Transverse colon (tissue), 4 donors: ENCODE measurements around the gene KCNJ14. TPM values are rescaled to one million over a fixed set of nuclear protein-coding genes. Genes with fewer than 3 reads are reported as not detected.

Source experiments
- DNase-seq: peaks from one replicate; pipeline ENCODE4 v3.0.0-alpha.2; 2019
- H3K27ac ChIP-seq, 4 donors: fragments of 200-600 bp; sonication (generic); 2 replicates each; pipeline ENCODE4 v1.5.1; 2016 to 2018; ENCODE audit warnings: inconsistent platforms in 4 of 4
- H3K27me3 ChIP-seq: fragments of 200-600 bp; sonication (generic); 2 replicates; pipeline ENCODE4 v1.5.1; 2017; ENCODE audit warnings: inconsistent platforms
- H3K36me3 ChIP-seq, 4 donors: fragments of 200-600 bp; sonication (generic); 2 replicates each; pipeline ENCODE4 v1.5.1; 2017 to 2019; ENCODE audit warnings: inconsistent platforms in 4 of 4
- H3K4me1 ChIP-seq, 4 donors: fragments of 200-600 bp; sonication (generic); 2 replicates each; pipeline ENCODE4 v1.5.1; 2017 to 2020; ENCODE audit warnings: inconsistent platforms in 4 of 4
- H3K4me3 ChIP-seq, 4 donors: fragments of 200-600 bp; sonication (generic); 1 replicate in 1 of 4; 2 replicates in 3 of 4; pipeline versions ENCODE4 v1.5.1 to v1.6.1; 2017 to 2019; ENCODE audit warnings: inconsistent platforms in 4 of 4
- H3K9me3 ChIP-seq, 2 donors: fragments of 200-600 bp; sonication (generic); 2 replicates each; pipeline ENCODE4 v1.5.1; 2017 to 2019; ENCODE audit warnings: inconsistent platforms in 2 of 2
- EP300 ChIP-seq: sonication (generic); formaldehyde crosslinking; IDR thresholded peaks from one replicate; pipeline ENCODE4 v1.6.1; 2017; ENCODE audit warnings: antibody characterized with exemption, low read depth
- POLR2A ChIP-seq: fragments of 450-650 bp; IDR thresholded peaks from one replicate; pipeline ENCODE4 v1.6.1; 2016; ENCODE audit warnings: antibody characterized with exemption, mild to moderate bottlenecking, moderate library complexity
- POLR2AphosphoS5 ChIP-seq, 3 donors: sonication (generic); formaldehyde crosslinking; IDR thresholded peaks; one replicate each; pipeline ENCODE4 v1.6.1; 2016; ENCODE audit warnings: antibody characterized with exemption in 3 of 3
- WGBS, 2 donors: methylation state at CpG; one replicate each; pipeline ENCODE4 v1.1.5; 2018; ENCODE audit warnings: low coverage in 1 of 2; 5-methylcytosine and 5-hydroxymethylcytosine counted together
- in situ Hi-C, 4 donors: fragments of 200-750 bp; cut with MboI; loops; one replicate each; pipeline versions ENCODE4 v1.15.0 to v1.15.1; 2017; ENCODE audit warnings: low sequenced_read_pairs in 3 of 4, low pct_ligation_motif_present in 1 of 4, low pct_unique_long_range_greater_than_20kb in 1 of 4
- intact Hi-C: fragments of 100-400 bp; cut with DNase I; formaldehyde crosslinking; loops from one replicate; pipeline ENCODE4 v1.15.1; 2023; ENCODE audit warnings: low total_unique reads
- total RNA-seq, 4 donors: library from RNA; depleted of rRNA; stranded (reverse); fragments of >200 nt; gene quantifications; one replicate each; pipeline ENCODE4 v1.1.0, GENCODE V29; 2016
- TF ChIP-seq, protein P1 (sequence below), 5 experiments: fragments of 200-600 bp in 3 of 5; fragments of 450-650 bp in 2 of 5; sonication (generic) in 3 of 5; IDR thresholded peaks; 1 replicate in 2 of 5; 2 replicates in 3 of 5; pipeline ENCODE4 v1.5.1; 2016 to 2017; ENCODE audit warnings: antibody characterized with exemption in 5 of 5, inconsistent platforms in 3 of 5, mild to moderate bottlenecking in 2 of 5, moderate library complexity in 1 of 5

KCNJ14 gene
- total RNA-seq, 4 donors from 2014 or later, result 0.41 to 0.64 TPM; not detected in 2

DNA sequence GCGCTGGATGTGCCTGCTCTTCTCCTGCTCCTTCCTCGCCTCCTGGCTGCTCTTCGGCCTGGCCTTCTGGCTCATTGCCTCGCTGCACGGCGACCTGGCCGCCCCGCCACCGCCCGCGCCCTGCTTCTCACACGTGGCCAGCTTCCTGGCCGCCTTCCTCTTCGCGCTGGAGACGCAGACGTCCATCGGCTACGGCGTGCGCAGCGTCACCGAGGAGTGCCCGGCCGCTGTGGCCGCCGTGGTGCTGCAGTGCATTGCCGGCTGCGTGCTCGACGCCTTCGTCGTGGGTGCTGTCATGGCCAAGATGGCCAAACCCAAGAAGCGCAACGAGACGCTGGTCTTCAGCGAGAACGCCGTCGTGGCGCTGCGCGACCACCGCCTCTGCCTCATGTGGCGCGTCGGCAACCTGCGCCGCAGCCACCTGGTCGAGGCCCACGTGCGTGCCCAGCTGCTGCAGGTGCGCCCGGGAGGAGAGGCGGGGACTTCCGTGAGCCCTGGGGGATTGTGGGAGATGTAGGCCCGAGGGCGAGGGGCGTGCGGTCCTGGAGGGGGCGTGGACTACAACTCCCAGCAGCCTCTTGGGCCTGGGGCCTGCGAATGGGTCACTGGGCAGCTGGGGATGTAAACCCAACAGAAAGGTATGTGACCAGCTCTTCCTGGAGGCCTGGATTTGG is 6.7 kb downstream of the KCNJ14 start:
- Histone ChIP-seq H3K27ac (no peak overlapping the region), H3K27me3 (no peaks in the 10 kb centered on the region), H3K36me3 (no peaks in the 10 kb centered on the region), H3K9me3 (no peaks in the 10 kb centered on the region), H3K4me3 (no peak overlapping the region), H3K4me1 (no peaks in the 10 kb centered on the region)
- intact Hi-C loops, result no loop called here
- no peak for TF ChIP-seq EP300
- TF ChIP-seq POLR2AphosphoS5 (IDR thresholded peaks at IDR 0.05), result no peak
- no peak for TF ChIP-seq POLR2A
- TF ChIP-seq, protein P1, sequence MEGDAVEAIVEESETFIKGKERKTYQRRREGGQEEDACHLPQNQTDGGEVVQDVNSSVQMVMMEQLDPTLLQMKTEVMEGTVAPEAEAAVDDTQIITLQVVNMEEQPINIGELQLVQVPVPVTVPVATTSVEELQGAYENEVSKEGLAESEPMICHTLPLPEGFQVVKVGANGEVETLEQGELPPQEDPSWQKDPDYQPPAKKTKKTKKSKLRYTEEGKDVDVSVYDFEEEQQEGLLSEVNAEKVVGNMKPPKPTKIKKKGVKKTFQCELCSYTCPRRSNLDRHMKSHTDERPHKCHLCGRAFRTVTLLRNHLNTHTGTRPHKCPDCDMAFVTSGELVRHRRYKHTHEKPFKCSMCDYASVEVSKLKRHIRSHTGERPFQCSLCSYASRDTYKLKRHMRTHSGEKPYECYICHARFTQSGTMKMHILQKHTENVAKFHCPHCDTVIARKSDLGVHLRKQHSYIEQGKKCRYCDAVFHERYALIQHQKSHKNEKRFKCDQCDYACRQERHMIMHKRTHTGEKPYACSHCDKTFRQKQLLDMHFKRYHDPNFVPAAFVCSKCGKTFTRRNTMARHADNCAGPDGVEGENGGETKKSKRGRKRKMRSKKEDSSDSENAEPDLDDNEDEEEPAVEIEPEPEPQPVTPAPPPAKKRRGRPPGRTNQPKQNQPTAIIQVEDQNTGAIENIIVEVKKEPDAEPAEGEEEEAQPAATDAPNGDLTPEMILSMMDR (IDR thresholded peaks at IDR 0.05), result no peak
- in situ Hi-C loops, result no loop called here
- WGBS, 2 donors, result 89% methylated on average over 61 of the region's 62 CpGs; no CpG with 5 or more reads in 1 of the 2 donors
- DNase-seq, result no peak

DNA sequence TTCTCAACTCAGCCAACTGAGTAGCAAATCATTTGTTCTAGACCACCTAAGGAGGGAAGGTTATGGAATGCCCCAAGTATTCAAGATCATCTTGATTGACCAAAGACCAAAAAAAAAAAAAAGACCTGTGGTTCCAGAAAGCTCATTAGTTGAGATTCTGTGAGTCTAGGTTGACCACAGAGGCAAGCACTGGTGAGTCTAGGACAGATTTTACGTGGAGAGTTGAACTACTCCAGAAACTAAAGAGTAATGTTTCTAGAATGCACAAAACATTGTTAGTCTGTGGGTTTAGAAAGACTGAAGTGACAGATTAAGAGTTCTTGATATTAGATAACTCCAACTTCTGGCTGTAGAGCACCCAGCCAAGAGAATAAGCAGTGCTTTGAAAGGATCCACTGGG is 9.8 kb downstream of the KCNJ14 start:
- 84 to 89% methylated on average over 1 of the region's 1 CpG for WGBS, 2 donors
- intact Hi-C loops (no loop called here), in situ Hi-C loops (no loop called here)
- Histone ChIP-seq H3K4me3 (no peak overlapping the region), H3K27ac (no peak overlapping the region), H3K4me1 (peaks cover 4 to 11% (median 8%) of the 10 kb centered on the region in 4 donors), H3K9me3 (no peaks in the 10 kb centered on the region), H3K27me3 (no peaks in the 10 kb centered on the region), H3K36me3 (no peaks in the 10 kb centered on the region)
- no peak for DNase-seq
- TF ChIP-seq POLR2A (no peak), EP300 (no peak), POLR2AphosphoS5 (IDR thresholded peaks at IDR 0.05) (no peak)
- TF ChIP-seq, protein P1 (IDR thresholded peaks at IDR 0.05), result no peak

DNA sequence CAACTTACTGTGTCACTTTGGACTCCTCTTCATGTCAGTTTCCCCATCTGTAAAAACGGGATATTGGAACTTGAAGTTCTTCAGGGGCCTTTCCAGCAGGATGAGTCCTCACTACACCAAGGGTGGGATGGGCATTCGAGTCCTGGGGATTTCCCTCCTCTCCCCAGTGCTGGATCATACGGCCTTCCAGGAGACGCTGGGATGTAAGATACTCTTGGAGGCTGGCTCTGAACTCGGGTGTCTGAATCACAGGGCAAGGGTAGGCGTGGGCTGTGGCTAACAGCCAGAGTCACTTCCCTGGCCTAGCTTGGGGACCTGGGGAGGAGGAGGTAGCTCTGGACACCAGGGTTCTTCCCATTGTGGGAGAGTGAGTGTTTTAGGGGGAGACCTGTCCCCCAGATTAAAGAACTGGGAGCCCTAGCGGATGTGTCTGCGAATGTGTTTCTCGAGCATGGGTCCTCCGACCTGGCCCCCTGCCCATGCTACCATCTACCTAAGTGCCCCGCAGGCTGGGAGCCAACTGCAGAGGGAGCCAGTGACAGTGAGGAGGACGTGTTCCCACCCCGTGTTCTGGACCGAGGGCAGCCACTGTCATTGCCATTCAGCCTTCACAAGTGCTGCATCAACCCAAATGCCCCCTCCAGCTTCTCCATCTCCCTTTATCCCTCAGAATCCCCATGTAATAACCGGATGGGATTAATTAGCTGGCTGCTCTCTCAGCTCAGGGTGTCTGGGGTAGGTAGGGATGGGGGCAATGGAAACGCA is 11.4 kb downstream of the KCNJ14 start:
- no peak for DNase-seq
- H3K27ac ChIP-seq, result no peak overlapping the region
- no peaks in the 10 kb centered on the region for H3K27me3 ChIP-seq
- in situ Hi-C loops (no loop called here), intact Hi-C loops (no loop called here)
- 69 to 92% methylated on average over 2 to 16 of the region's 16 CpGs for WGBS, 2 donors
- TF ChIP-seq POLR2A (no peak), EP300 (no peak), POLR2AphosphoS5 (IDR thresholded peaks at IDR 0.05) (no peak)
- TF ChIP-seq, protein P1 (IDR thresholded peaks at IDR 0.05), result no peak
- H3K4me3 ChIP-seq, result no peak overlapping the region
- H3K4me1 ChIP-seq, result peaks cover 9 to 19% (median 14%) of the 10 kb centered on the region in 4 donors
- no peaks in the 10 kb centered on the region for H3K9me3 ChIP-seq
- peaks cover 0 to 14% (median 7%) of the 10 kb centered on the region in 4 donors for H3K36me3 ChIP-seq

DNA sequence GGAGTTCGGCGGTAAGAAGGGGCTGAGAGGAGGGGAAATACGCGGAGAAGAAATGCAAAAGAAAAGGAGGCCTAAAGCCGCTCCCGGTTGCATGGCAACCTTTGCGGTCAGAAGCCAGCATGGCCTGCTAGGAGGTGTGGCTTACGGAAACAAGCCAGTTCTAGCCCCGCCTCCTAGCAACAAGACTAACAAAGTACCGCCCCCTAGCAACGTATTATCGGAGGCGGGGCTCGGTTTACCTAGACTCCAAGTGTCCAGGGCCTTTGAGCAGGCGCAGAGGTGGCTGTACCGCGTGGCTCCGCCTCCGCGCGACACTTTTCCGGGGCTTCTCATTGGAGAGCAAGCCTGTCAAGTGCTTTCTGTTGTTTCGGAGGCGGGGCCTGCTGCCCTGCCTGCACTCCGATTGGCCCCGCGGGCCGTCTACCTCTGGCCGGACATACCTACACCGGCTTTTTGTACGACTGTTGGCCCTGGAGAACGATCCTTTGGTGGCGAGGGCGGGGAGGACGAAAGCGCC is 13.5 kb downstream of the KCNJ14 start:
- peak overlapping the region; percentile 96 to 100 (median 98) for H3K27ac ChIP-seq
- peaks cover 0 to 35% (median 16%) of the 10 kb centered on the region in 4 donors for H3K36me3 ChIP-seq
- peaks cover 9 to 19% (median 14%) of the 10 kb centered on the region in 4 donors for H3K4me1 ChIP-seq
- in situ Hi-C loops (no loop called here), intact Hi-C loops (no loop called here)
- 0 to 3% methylated on average over 11 to 36 of the region's 36 CpGs for WGBS, 2 donors
- H3K27me3 ChIP-seq, result no peaks in the 10 kb centered on the region
- H3K9me3 ChIP-seq, result no peaks in the 10 kb centered on the region
- H3K4me3 ChIP-seq, result peak overlapping the region; percentile 74 to 100 (median 95)
- no peak for TF ChIP-seq POLR2A
- TF ChIP-seq EP300, result no peak
- TF ChIP-seq, protein P1 (IDR thresholded peaks at IDR 0.05), result no peak
- TF ChIP-seq POLR2AphosphoS5 (IDR thresholded peaks at IDR 0.05), result no peak
- peak; percentile 100 for DNase-seq
